GM12878 (cell line): Measurements from ENCODE around the gene NRG3. TPM values are rescaled to one million over a fixed set of nuclear protein-coding genes. Genes with fewer than 3 reads are reported as not detected.

Experiments
- ATAC-seq: fragments of 200-7000 bp; cut with Tn5 transposase; 3 replicates; pipeline ENCODE4 v1.9.1; 2020; ENCODE audit warnings: mild to moderate bottlenecking, moderate library complexity
- BruUV-seq: library from RNA; stranded (reverse); fragments of 400-500 nt; replicated peaks from 2 replicates; lab custom pipeline; 2021; lab: Mats Ljungman, UMichigan
- CTCF ChIA-PET: fragments of 300-600 bp; sonication (Branson Sonifier 250); formaldehyde crosslinking; extraction: SDS; loops from one replicate; lab custom pipeline; 2021; ENCODE audit warnings: inconsistent platforms; lab: Yijun Ruan, JAX
- POLR2A ChIA-PET: fragments of 350-600 bp; formaldehyde crosslinking; extraction: SDS; loops from one replicate; lab custom pipeline; 2021; ENCODE audit warnings: inconsistent platforms; lab: Charles Lee
- RAD21 ChIA-PET: fragments of 300-600 bp; sonication (Branson Sonifier 250); formaldehyde crosslinking; loops from one replicate; lab custom pipeline; 2023; ENCODE audit warnings: antibody characterized with exemption; ENCODE audit not compliant: unreplicated experiment; lab: Charles Lee
- SMC1A ChIA-PET: fragments of 300-600 bp; sonication (Branson Sonifier 250); formaldehyde crosslinking; loops from one replicate; lab custom pipeline; 2023; ENCODE audit not compliant: unreplicated experiment, uncharacterized antibody; lab: Charles Lee
- DNase-seq: peaks from one replicate; pipeline ENCODE4 v3.0.0-alpha.2; 2011; ENCODE audit warnings: low read depth, low spot score
- FAIRE-seq: peaks from 3 replicates; lab custom pipeline; 2011; peaks lifted over from hg19 to GRCh38; lab: Jason Lieb, UNC
- H2AFZ ChIP-seq: 2 replicates; pipeline ENCODE4 v1.6.0; 2011; ENCODE audit warnings: low read depth, low read length, control low read depth; ENCODE audit not compliant: control insufficient read depth
- H3K27ac ChIP-seq: 2 replicates; pipeline ENCODE4 v1.5.1; 2011; ENCODE audit warnings: control low read depth; ENCODE audit not compliant: control insufficient read depth, insufficient read depth
- H3K27me3 ChIP-seq, 2 experiments: replicated peaks in 1 of 2; 2 replicates each; pipeline versions ENCODE4 v1.6.0 to v1.6.1; 2011; ENCODE audit warnings: low read length in 1 of 2; ENCODE audit not compliant: control insufficient read depth in 2 of 2, insufficient read depth in 2 of 2
- H3K36me3 ChIP-seq, 2 experiments: 2 replicates each; pipeline ENCODE4 v1.5.1; 2011; ENCODE audit warnings: low read length in 1 of 2; ENCODE audit not compliant: control insufficient read depth in 2 of 2, insufficient read depth in 2 of 2
- H3K4me1 ChIP-seq: 2 replicates; pipeline ENCODE4 v1.6.1; 2011; ENCODE audit warnings: mild to moderate bottlenecking, low read length, moderate library complexity, mixed read lengths; ENCODE audit not compliant: control insufficient read depth, insufficient read depth
- H3K4me2 ChIP-seq: 2 replicates; pipeline ENCODE4 v1.6.0; 2011; ENCODE audit warnings: control low read depth; ENCODE audit not compliant: control insufficient read depth, insufficient read depth
- H3K4me3 ChIP-seq: fragments of 200-600 bp; sonication (generic); 2 replicates; pipeline ENCODE4 v1.5.1; 2016
- H3K79me2 ChIP-seq: 2 replicates; pipeline ENCODE4 v1.6.0; 2011; ENCODE audit warnings: low read length; ENCODE audit not compliant: control insufficient read depth, insufficient read depth
- H3K9ac ChIP-seq: 2 replicates; pipeline ENCODE4 v1.8.0; 2011; ENCODE audit warnings: low read length, control low read depth, mixed read lengths; ENCODE audit not compliant: control insufficient read depth, insufficient read depth
- H3K9me3 ChIP-seq: replicated peaks from 3 replicates; pipeline ENCODE4 v1.5.1; 2011; ENCODE audit warnings: mild to moderate bottlenecking, low read length; ENCODE audit not compliant: control insufficient read depth, insufficient read depth
- H4K20me1 ChIP-seq: 2 replicates; pipeline ENCODE4 v1.6.0; 2011; ENCODE audit not compliant: control insufficient read depth, insufficient read depth
- ATF2 ChIP-seq: IDR thresholded peaks from 2 replicates; pipeline ENCODE4 v1.6.1; 2012; ENCODE audit warnings: low read length, inconsistent platforms
- CEBPB ChIP-seq, 2 experiments: fragments of 150-350 bp in 1 of 2; IDR thresholded peaks; 2 replicates each; pipeline ENCODE4 v1.6.1; 2012 to 2014; ENCODE audit warnings: low read depth in 2 of 2, low read length in 2 of 2, borderline replicate concordance in 1 of 2, inconsistent platforms in 1 of 2
- CHD2 ChIP-seq: IDR thresholded peaks from 2 replicates; pipeline ENCODE4 v1.6.1; 2011; ENCODE audit warnings: low read depth, low read length, improper control_type of control experiment, borderline replicate concordance
- FOXK2 ChIP-seq: fragments of 450-650 bp; IDR thresholded peaks from 2 replicates; pipeline ENCODE4 v1.6.1; 2017; ENCODE audit warnings: mild to moderate bottlenecking, moderate library complexity
- FOXM1 ChIP-seq: IDR thresholded peaks from 2 replicates; pipeline ENCODE4 v1.6.1; 2012; ENCODE audit warnings: low read depth, mild to moderate bottlenecking, inconsistent platforms, low read length, moderate library complexity
- GABPA ChIP-seq: IDR thresholded peaks from 2 replicates; pipeline ENCODE4 v1.6.1; 2014; ENCODE audit warnings: antibody characterized with exemption, low read depth, mild to moderate bottlenecking, inconsistent platforms
- IRF4 ChIP-seq: IDR thresholded peaks from 2 replicates; pipeline ENCODE4 v1.6.1; 2011; ENCODE audit warnings: low read depth, low read length
- KAT2A ChIP-seq: conservative IDR thresholded peaks from 2 replicates; pipeline ENCODE4 v1.6.1; 2011; ENCODE audit warnings: low read depth, low read length; ENCODE audit not compliant: control insufficient read depth
- LARP7 ChIP-seq: fragments of 450-650 bp; IDR thresholded peaks from 2 replicates; pipeline ENCODE4 v1.6.1; 2017; ENCODE audit warnings: mild to moderate bottlenecking
- MXI1 ChIP-seq: fragments of 150-350 bp; IDR thresholded peaks from 2 replicates; pipeline ENCODE4 v1.6.1; 2011; ENCODE audit warnings: low read depth, mild to moderate bottlenecking, inconsistent platforms, low read length, improper control_type of control experiment
- NBN ChIP-seq: fragments of 450-650 bp; IDR thresholded peaks from 2 replicates; pipeline ENCODE4 v1.6.1; 2016
- PAX5 ChIP-seq: IDR thresholded peaks from 2 replicates; pipeline ENCODE4 v1.6.1; 2011; ENCODE audit warnings: low read depth, low read length, borderline replicate concordance
- POLR2AphosphoS5 ChIP-seq: IDR thresholded peaks from 2 replicates; pipeline ENCODE4 v1.6.1; 2011; ENCODE audit warnings: mild to moderate bottlenecking, low read length, inconsistent platforms
- RAD21 ChIP-seq: IDR thresholded peaks from 2 replicates; pipeline ENCODE4 v1.6.1; 2011; ENCODE audit warnings: mild to moderate bottlenecking, low read depth, low read length, moderate library complexity; ENCODE audit not compliant: insufficient read depth
- RAD51 ChIP-seq: fragments of 450-650 bp; IDR thresholded peaks from 2 replicates; pipeline ENCODE4 v1.6.1; 2016; ENCODE audit warnings: moderate library complexity, mild to moderate bottlenecking, inconsistent platforms
- RBBP5 ChIP-seq: fragments of 200-600 bp; sonication (generic); conservative IDR thresholded peaks from 2 replicates; pipeline ENCODE4 v1.6.1; 2016
- SIN3A ChIP-seq: IDR thresholded peaks from 2 replicates; pipeline ENCODE4 v1.6.1; 2012; ENCODE audit warnings: low read depth, low read length, improper control_type of control experiment
- SMARCA5 ChIP-seq: fragments of 450-650 bp; IDR thresholded peaks from 2 replicates; pipeline ENCODE4 v1.6.1; 2017; ENCODE audit warnings: mild to moderate bottlenecking
- TBL1XR1 ChIP-seq: IDR thresholded peaks from 2 replicates; pipeline ENCODE4 v1.6.1; 2012; ENCODE audit warnings: low read depth, low read length, improper control_type of control experiment
- WGBS: methylation state at CpG from one replicate; pipeline ENCODE4 v1.1.6; 2016; ENCODE audit warnings: low lambda C conversion rate; ENCODE audit not compliant: insufficient replicate concordance, insufficient coverage; ENCODE audit errors: missing lambda C conversion rate; 5-methylcytosine and 5-hydroxymethylcytosine counted together
- in situ Hi-C: fragments of 300-500 bp; cut with MboI; formaldehyde crosslinking; loops from 9 replicates; pipeline ENCODE4 v1.14.3; 2018; ENCODE audit warnings: mixed read lengths
- intact Hi-C: fragments of 100-400 bp; cut with micrococcal nuclease; formaldehyde crosslinking; loops from one replicate; pipeline ENCODE4 v1.14.2; 2022; ENCODE audit not compliant: unreplicated experiment
- polyA plus RNA-seq, 11 experiments: library from polyadenylated mRNA; depleted of rRNA in 4 of 11; unstranded in 6 of 11; stranded (reverse) in 5 of 11; fragments of >200 nt; fragmentation: Nextera tagmentation in 4 of 11; fragmentation: Illumina TruSeq in 1 of 11; extraction: Ambion mirVana in 4 of 11; extraction: Trizol in 1 of 11; gene quantifications; 1 replicate in 1 of 11; 2 replicates in 10 of 11; pipeline versions ENCODE4 v1.2.1 to v1.2.3, GENCODE V29; 2011 to 2016; ENCODE audit warnings: inconsistent platforms in 2 of 11, missing spikeins in 2 of 11, low read depth in 1 of 11
- total RNA-seq, 4 experiments: library from RNA; depleted of rRNA in 3 of 4; stranded (reverse); fragments of >200 nt in 3 of 4; fragmentation: Illumina TruSeq in 1 of 4; extraction: Trizol in 1 of 4; gene quantifications; 2 replicates each; pipeline versions ENCODE4 v1.2.1 to v1.2.3, GENCODE V29; 2013 to 2021

The NRG3 gene
- total and polyA plus RNA-seq, 10 of the 15 experiments (the other 5 are each of a cell fraction or from before 2014, with no cell fraction given): 0.03 to 0.41 (median 0.17) TPM; not detected in 3

- BruUV-seq: no TSS peak
- no peak for FAIRE-seq
- Histone ChIP-seq H3K27me3 (no peaks in the 10 kb centered on the region), H3K4me2 (no peak overlapping the region), H3K4me1 (no peaks in the 10 kb centered on the region), H3K79me2 (no peaks in the 10 kb centered on the region), H2AFZ (no peak overlapping the region), H3K9ac (no peak overlapping the region), H4K20me1 (no peaks in the 10 kb centered on the region), H3K27ac (no peak overlapping the region), H3K4me3 (no peak overlapping the region), H3K36me3 (no peaks in the 10 kb centered on the region), H3K9me3 (no peaks in the 10 kb centered on the region)
- WGBS: 43% methylated on average over 15 of the region's 15 CpGs
- ChIA-PET CTCF (interaction anchor here (0.6 to 1.7 kb wide), 2 partner anchors 11 to 275 kb away, joined by 3 to 4 read pairs; no protein-coding TSS in a partner anchor), POLR2A (no interaction called here), RAD21 (no interaction called here), SMC1A (no interaction called here)
- TF ChIP-seq CEBPB (IDR thresholded peaks at IDR 0.05; ENCODE audit: borderline replicate concordance in 1 of 2, low read depth in 2 of 2, low read length in 2 of 2): no peak
- TF ChIP-seq GABPA: no peak
- no peak for TF ChIP-seq SMARCA5
- no peak for TF ChIP-seq KAT2A
- no peak for TF ChIP-seq ATF2
- TF ChIP-seq NBN: no peak
- no peak for TF ChIP-seq PAX5
- TF ChIP-seq RAD21: no peak
- TF ChIP-seq CHD2: no peak
- no peak for TF ChIP-seq TBL1XR1
- TF ChIP-seq MXI1: no peak
- no peak for TF ChIP-seq LARP7
- no peak for TF ChIP-seq FOXK2
- TF ChIP-seq IRF4: no peak
- no peak for TF ChIP-seq RBBP5
- TF ChIP-seq POLR2AphosphoS5: no peak
- no peak for TF ChIP-seq FOXM1
- TF ChIP-seq RAD51: no peak
- no peak for TF ChIP-seq SIN3A
- ATAC-seq: no peak
- intact Hi-C loops (no loop called here), in situ Hi-C loops (no loop called here)
- DNase-seq: no peak
Measured at GRCh38 chr10:81831060-81831459, 43.9 kb upstream of the NRG3 start.
